Right forelimb (tissue), 1 donor: ENCODE measurements around the gene ARPC5L.

ENCODE experiments used
- DNase-seq: peaks from one replicate; pipeline ENCODE4 v3.0.0-alpha.2; 2018

Gene ARPC5L

DNA sequence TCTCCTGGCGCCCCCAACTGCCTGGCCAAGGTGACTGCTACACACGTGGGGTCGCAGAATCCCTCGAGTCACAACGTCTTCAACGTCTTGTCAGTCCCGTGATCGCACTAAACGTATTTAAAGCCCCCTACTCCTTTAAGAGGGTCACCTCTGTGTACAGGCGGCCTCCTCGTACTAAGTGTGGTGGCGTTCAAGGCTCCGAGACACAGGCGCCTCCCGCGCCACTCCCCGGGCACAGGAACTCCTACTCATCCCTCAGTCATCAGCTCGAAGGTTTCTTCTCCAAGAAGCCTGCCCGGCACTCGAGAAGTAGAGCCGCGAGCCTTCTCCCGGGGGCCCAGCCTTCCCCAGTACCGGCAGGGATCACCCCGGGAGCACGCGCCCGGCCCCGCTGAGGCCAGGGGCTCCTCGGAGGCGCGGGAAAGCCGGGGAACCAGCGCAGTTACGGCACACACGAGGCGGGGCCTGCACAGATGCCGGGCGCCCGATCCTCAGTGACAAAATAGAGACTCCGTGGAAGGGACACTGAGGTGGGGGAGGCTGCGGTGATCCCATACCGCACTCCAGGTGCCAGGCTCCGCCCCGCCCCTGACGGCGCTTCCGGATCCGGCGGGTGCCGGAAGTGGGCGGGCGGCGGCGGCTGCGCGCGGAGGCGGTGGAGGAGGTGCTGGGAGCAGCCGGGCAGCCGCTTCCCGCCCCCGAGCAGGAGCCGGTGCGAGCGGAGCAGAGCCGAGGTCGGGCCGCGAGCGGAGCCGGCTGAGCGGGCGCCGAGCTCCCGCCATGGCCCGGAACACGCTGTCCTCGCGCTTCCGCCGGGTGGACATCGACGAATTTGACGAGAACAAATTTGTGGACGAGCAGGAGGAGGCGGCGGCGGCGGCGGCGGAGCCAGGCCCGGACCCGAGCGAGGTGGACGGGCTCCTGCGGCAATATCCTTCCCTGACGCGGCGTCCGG, 6.9 kb downstream of the ARPC5L start:
- DNase-seq, result peak; percentile 93

DNA sequence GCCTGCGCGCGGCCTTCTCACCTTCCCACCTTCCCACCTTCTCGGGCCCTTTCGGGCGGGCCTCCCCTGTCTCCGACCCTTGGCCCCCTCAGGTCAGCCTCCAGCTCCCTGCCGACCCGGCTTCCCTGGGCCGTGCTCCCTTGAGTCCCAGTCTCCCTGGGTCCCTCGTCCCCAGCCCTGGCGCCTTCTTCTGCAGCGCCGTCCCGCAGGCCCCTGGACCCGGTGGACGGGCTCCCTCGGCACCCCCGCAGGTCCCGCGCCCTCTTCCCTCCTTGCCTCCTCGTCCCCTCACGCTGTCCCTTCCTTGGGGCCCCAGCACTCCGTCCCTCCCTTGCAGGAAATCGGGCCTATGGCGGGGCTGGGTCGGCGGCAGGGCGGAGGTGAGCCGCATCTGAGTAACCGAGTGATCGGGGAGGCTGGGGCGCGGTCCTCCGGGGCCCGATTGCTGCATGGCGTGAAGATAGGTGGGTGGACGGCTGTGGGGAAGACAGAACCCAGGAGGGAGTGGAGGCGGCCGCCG, 7.6 kb downstream of the ARPC5L start:
- no peak for DNase-seq

DNA sequence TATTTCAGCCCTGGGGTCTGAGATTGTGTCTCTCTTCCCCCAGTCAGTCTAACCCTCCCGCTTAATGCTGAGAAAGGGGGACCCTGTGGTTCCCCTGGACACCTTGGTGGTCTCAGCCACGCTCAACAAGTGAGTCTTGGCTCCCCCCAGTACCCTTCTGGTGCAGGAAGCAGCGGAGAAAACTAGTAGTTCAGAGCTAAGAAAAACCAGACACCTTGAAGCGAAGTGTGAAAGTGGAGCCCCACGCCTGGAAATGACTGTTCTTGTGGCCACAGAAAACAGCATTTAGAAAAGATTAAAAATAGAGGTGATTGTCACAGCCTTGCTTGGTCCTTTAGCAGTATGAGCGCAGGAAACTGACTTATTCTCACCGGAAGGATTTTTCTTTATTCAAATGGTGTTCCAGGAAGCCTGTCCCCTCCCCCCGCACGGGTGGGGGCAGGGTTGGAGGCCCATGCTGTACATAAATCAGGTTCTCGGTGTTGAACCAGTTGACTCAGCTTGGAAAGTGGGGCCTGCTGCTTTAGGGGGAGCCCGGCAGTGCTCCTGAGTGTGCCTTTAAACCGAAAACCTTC, 8.1 kb downstream of the ARPC5L start:
- DNase-seq, result no peak

GRCh38 chr9:124870723-124871122, 8.8 kb downstream of the ARPC5L start:
- no peak for DNase-seq

- DNase-seq, result no peak
These were observed 9.2 kb downstream of the ARPC5L start for GRCh38 chr9:124871156-124871561.

DNA sequence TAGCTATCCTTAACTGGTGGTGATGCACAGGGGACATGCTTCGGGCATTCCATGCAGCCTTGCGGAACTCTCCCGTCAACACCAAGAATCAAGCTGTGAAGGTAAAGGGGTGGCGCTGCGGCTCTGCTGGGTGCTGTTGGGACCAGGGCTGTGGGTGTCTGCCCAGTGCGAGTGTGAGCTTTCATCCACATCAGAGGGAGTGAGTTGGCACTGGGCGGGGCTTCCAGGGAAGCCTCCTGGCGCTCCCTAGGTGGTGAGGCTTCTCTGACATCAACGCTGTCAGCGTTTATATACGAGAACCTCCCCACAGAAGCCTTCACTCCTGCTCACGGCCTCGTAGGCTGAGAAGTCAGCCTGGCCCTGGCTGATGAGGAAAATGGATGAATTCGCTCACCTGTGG, 11.7 kb downstream of the ARPC5L start:
- DNase-seq, result no peak

GRCh38 chr9:124875501-124875900, 13.6 kb downstream of the ARPC5L start:
- no peak for DNase-seq

DNA sequence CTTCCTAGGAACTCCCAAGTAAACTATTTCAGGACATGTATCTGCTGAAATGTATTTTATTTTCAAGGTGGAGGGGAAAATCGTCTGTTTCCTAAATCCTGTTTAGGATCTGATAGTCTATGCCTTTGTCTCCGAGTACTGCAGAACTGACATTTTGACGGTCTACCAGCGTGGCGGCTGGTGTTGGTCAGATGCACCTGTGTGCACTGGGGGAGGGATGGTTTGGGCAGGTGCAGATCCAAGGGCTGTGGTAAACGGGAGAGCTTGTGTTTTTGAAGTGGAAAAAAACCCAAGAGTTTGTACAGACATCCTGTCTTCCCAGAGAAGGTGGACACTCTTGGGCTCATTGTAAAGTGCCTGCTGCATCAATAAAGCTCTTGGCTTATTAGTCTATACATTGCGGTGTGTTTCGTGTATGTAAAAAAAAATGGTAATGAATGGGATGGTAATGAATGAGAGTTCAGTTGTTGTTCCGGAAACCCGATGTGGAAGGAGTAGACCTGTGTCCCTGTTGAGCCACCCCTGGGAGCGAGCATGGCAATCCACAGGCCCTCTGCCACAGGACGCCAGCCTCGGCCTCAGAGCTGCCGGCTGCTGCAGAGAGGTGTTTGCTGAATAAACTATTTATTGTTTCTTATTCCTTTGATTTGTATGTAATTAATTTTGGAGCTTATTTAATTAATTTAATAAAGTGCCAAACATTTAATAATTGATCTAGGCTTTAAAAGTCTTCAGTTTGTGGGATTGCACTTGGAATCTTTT, 15.3 kb downstream of the ARPC5L start:
- no peak for DNase-seq

- no peak for DNase-seq
These were observed 16.1 kb downstream of the ARPC5L start for GRCh38 chr9:124878021-124878420.

GRCh38 chr9:124878518-124878917, 16.6 kb downstream of the ARPC5L start:
- DNase-seq, result no peak

DNA sequence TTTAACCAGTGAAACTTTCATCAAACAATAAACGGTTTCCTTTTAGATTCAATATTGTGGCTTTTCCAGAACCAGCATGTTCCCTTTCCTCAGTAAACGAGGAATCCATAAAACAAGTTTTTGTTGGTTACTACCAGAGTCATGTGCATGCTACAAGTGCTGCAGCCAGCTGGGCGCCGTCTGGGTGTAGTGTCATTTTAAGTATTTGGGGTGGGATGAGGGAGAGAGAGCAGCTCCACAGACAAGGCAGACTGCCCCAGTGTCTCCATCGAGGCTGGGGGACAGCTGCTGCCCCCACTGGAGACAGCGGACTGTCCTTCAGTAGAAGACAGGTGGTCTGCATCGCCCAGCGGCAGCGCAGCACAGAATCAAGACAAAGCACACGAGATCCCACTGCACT, 17.3 kb downstream of the ARPC5L start:
- DNase-seq, result no peak

GRCh38 chr9:124880501-124880900, 18.6 kb downstream of the ARPC5L start:
- no peak for DNase-seq

GRCh38 chr9:124881138-124881743, 19.3 kb downstream of the ARPC5L start:
- DNase-seq, result no peak

DNA sequence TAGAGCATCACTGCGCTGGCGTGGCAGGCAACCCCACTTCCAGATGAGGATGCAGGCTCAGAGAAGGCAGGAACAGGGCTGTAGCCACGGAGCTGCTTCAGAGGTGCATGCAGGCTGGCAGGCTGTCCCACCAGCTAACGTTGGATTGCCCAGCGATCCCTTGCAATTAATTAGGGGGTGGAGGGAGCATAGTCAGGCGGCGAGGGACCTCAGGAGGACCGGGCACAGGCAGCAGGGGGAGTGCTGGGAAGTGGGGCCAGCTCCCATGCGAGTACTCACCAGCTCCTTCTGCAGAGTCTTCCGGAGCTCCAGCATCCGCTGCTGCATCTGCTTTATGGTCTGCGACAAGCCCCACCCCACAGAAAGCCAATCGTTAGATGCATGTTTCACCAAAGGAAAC, 20.3 kb downstream of the ARPC5L start:
- no peak for DNase-seq

DNA sequence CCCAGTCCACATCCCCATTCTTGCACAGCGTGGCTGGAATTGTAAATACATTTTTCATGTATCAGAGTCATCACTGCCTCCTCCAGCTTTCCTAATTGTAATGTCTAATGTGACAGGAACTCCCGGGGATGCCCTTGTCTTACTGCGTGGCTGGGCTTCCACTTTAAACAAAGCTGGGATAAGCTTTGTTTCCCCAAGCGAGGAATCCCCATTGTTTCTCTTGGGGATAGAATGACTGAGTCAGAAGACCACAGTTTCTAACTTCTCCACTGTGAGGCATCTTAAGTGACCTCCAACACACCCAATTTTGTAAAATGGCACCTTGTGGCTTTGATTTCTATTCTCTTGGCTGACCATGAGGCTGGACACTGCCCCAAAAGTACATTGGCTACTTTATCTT, 22.4 kb downstream of the ARPC5L start:
- no peak for DNase-seq

DNA sequence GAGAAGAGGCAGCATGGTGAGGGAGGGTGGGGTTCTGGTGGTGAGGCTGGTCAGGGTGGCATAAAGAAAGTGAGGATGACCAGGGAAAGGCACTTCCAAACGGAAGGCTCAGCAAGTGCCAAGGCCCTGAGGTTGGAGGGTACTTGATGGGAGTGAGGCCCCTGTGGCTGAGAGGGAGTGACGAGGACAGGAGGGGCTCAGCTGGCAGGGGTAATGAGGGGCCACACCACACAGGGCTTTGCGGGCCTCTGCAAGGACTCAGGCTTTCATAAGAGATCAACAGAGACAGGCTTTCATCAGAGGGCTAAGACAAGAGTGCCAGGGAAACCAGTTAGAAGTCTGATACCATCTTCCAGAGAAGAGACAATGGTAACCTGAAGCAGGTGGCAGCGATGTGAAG, 23.6 kb downstream of the ARPC5L start:
- DNase-seq, result no peak

GRCh38 chr9:124886461-124886860, 24.5 kb downstream of the ARPC5L start:
- no peak for DNase-seq

GRCh38 chr9:124886866-124887492, 25.0 kb downstream of the ARPC5L start:
- DNase-seq, result no peak

- no peak for DNase-seq
These were observed 25.9 kb downstream of the ARPC5L start for GRCh38 chr9:124887832-124888231.

DNA sequence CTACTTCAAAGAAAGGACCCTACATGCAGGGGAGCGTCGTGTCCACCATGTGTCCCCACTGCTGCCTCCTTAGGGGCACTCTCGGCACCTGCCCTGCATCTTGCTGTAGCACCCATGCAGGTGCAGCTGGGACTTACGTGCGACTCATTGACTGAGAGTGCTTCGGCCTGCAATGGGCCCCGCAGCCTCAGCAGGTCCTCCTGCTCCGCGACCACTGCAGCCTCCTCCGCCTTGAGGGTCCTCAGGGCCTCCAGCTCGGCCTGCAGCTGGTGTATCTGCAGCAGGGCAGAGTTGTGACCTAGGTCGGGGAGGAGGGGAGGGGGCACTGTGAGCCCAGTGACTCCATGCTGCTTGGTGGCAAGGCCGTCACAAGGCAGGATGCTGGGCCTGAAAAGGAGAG, 27.1 kb downstream of the ARPC5L start:
- DNase-seq, result no peak

GRCh38 chr9:124890179-124890578, 28.2 kb downstream of the ARPC5L start:
- no peak for DNase-seq

DNA sequence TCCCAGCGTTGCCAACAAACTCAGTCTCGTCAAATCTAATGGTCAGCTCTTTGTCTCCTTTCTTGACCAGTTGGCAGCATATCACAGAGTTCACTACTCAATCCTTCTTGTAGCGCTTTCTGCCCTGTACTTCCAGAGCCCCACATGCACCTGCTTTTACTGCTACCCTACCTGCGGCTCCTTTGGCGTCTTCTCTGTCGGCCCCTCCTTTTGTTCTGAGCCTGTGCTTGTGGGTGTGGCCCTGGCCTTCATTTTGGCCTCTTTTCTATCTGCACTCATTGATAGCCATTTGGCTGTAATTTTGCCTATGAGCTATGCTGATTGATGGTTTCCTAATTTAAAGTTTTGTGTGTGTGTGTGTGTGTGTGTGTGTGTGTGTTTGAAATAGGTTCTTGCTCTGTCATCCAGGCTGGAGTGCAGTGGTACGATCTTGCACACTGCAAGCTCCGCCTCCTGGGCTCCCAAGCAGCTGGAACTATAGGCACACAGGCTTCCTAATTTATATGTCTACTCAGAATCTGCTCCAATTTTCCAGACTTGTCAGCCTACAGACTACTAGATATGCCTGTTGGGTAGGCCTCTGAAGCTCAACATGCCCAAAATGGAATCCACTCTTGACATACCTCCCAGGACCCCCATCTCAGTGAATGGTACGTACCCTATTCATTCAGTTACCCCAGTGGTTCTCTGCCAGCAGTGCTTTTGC, 32.3 kb downstream of the ARPC5L start:
- DNase-seq, result no peak
